Mesenchymal stem cell (in vitro differentiated cells and primary cell): ENCODE results near the gene CNTRL.

Experiments
- DNase-seq: peaks from one replicate; pipeline ENCODE4 v3.0.0-alpha.2; 2013
- H2AFZ ChIP-seq: one replicate; pipeline ENCODE4 v1.6.1; 2013; ENCODE audit warnings: low read depth, mild to moderate bottlenecking, control low read depth, inconsistent platforms, low read length, moderate library complexity
- H2AK5ac ChIP-seq: 2 replicates; pipeline ENCODE4 v1.6.1; 2013; ENCODE audit warnings: low read length, moderate library complexity, mild to moderate bottlenecking, inconsistent platforms; ENCODE audit not compliant: severe bottlenecking
- H2BK120ac ChIP-seq: one replicate; pipeline ENCODE4 v1.6.1; 2013; ENCODE audit warnings: low read depth, mild to moderate bottlenecking, inconsistent platforms, low read length, moderate library complexity
- H2BK12ac ChIP-seq, 2 experiments: one replicate each; pipeline ENCODE4 v1.6.1; 2013; ENCODE audit warnings: inconsistent platforms in 2 of 2, low read length in 2 of 2, mild to moderate bottlenecking in 2 of 2, moderate library complexity in 2 of 2, control low read depth in 1 of 2
- H2BK15ac ChIP-seq: one replicate; pipeline ENCODE4 v1.6.1; 2013; ENCODE audit warnings: mild to moderate bottlenecking, low read depth, inconsistent platforms; ENCODE audit not compliant: poor library complexity, severe bottlenecking
- H2BK5ac ChIP-seq: 2 replicates; pipeline ENCODE4 v1.6.1; 2013; ENCODE audit warnings: low read depth, mild to moderate bottlenecking, low read length, control low read depth, inconsistent platforms; ENCODE audit not compliant: poor library complexity, severe bottlenecking
- H3K14ac ChIP-seq, 2 experiments: one replicate each; pipeline ENCODE4 v1.6.1; 2013; ENCODE audit warnings: inconsistent platforms in 2 of 2, low read length in 2 of 2, control low read depth in 1 of 2, mild to moderate bottlenecking in 1 of 2, moderate library complexity in 1 of 2
- H3K18ac ChIP-seq, 2 experiments: one replicate each; pipeline ENCODE4 v1.6.1; 2013; ENCODE audit warnings: inconsistent platforms in 2 of 2, low read length in 2 of 2, control low read depth in 1 of 2, low read depth in 1 of 2, mild to moderate bottlenecking in 1 of 2
- H3K23ac ChIP-seq, 2 experiments: one replicate each; pipeline ENCODE4 v1.6.1; 2013; ENCODE audit warnings: inconsistent platforms in 2 of 2, low read length in 2 of 2, mild to moderate bottlenecking in 2 of 2, moderate library complexity in 2 of 2, control low read depth in 1 of 2
- H3K27ac ChIP-seq: 2 replicates; pipeline ENCODE4 v1.5.1; 2013; ENCODE audit warnings: mild to moderate bottlenecking, moderate library complexity, low read length, control low read depth, inconsistent platforms; ENCODE audit not compliant: poor library complexity, severe bottlenecking
- H3K27me3 ChIP-seq, 2 experiments: 2 replicates each; pipeline versions ENCODE4 v1.6.1 to v1.7.0; 2013; ENCODE audit warnings: low read length in 2 of 2, mild to moderate bottlenecking in 2 of 2, moderate library complexity in 2 of 2, control low read depth in 1 of 2, inconsistent platforms in 1 of 2; ENCODE audit not compliant: control insufficient read depth in 1 of 2, insufficient read depth in 1 of 2
- H3K36me3 ChIP-seq, 2 experiments: 2 replicates each; pipeline versions ENCODE4 v1.6.1 to v1.7.0; 2013; ENCODE audit warnings: low read length in 2 of 2, control low read depth in 1 of 2, inconsistent platforms in 1 of 2, low read depth in 1 of 2, mild to moderate bottlenecking in 1 of 2; ENCODE audit not compliant: insufficient read depth in 2 of 2, control insufficient read depth in 1 of 2
- H3K4ac ChIP-seq, 2 experiments: one replicate each; pipeline ENCODE4 v1.6.1; 2013; ENCODE audit warnings: inconsistent platforms in 2 of 2, low read length in 2 of 2, mild to moderate bottlenecking in 2 of 2, moderate library complexity in 2 of 2, control low read depth in 1 of 2, low read depth in 1 of 2
- H3K4me1 ChIP-seq: 2 replicates; pipeline ENCODE4 v1.6.1; 2013; ENCODE audit warnings: low read depth, low read length, control low read depth; ENCODE audit not compliant: control insufficient read depth, insufficient read depth
- H3K4me2 ChIP-seq: 2 replicates; pipeline ENCODE4 v1.6.1; 2013; ENCODE audit warnings: low read length, mild to moderate bottlenecking, inconsistent platforms; ENCODE audit not compliant: poor library complexity, severe bottlenecking
- H3K4me3 ChIP-seq, 2 experiments: 2 replicates each; pipeline versions ENCODE4 v1.5.1 to v1.7.0; 2013; ENCODE audit warnings: low read length in 2 of 2, mild to moderate bottlenecking in 2 of 2, control low read depth in 1 of 2, low read depth in 1 of 2; ENCODE audit not compliant: insufficient read depth in 1 of 2
- H3K79me1 ChIP-seq: replicated peaks from 2 replicates; pipeline ENCODE4 v1.6.1; 2013; ENCODE audit warnings: mild to moderate bottlenecking, control low read depth, low read length, inconsistent platforms; ENCODE audit not compliant: poor library complexity, severe bottlenecking
- H3K9ac ChIP-seq: 2 replicates; pipeline ENCODE4 v1.7.0; 2013; ENCODE audit warnings: mild to moderate bottlenecking, low read length, moderate library complexity
- H3K9me3 ChIP-seq: 2 replicates; pipeline ENCODE4 v1.7.0; 2013; ENCODE audit warnings: mild to moderate bottlenecking, low read length; ENCODE audit not compliant: control insufficient read depth
- H4K8ac ChIP-seq: one replicate; pipeline ENCODE4 v1.6.1; 2013; ENCODE audit warnings: inconsistent platforms, mild to moderate bottlenecking, low read length, moderate library complexity
- H4K91ac ChIP-seq: one replicate; pipeline ENCODE4 v1.6.1; 2013; ENCODE audit warnings: mild to moderate bottlenecking, low read length, inconsistent platforms
- WGBS: methylation state at CpG from one replicate; pipeline ENCODE4 v1.1.7; 2013; ENCODE audit warnings: mixed read lengths; 5-methylcytosine and 5-hydroxymethylcytosine counted together

CNTRL gene

DNA sequence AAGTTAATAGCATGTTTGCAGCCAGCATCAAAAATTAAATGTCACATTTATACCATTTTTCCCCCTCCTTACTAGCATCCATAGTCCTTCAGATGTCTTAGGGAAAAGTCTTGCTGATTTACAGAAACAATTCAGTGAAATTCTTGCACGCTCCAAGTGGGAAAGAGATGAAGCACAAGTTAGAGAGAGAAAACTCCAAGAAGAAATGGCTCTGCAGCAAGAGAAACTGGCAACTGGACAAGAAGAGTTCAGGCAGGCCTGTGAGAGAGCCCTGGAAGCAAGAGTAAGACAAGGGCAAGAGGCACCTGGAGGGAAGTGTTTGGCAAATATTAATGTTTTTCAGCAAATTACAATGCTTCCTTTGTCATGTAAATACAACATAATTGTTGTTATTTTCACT lies 66.6 kb downstream of the CNTRL start:
- Histone ChIP-seq H3K4me3 (no peak overlapping the region), H3K14ac (no peak overlapping the region), H3K23ac (no peak overlapping the region), H3K4ac (no peak overlapping the region), H2AK5ac (no peak overlapping the region), H3K27me3 (no peaks in the 10 kb centered on the region), H3K4me2 (no peak overlapping the region), H4K91ac (no peak overlapping the region), H3K18ac (no peak overlapping the region), H2BK12ac (no peak overlapping the region), H2BK120ac (no peak overlapping the region), H3K79me1 (no peaks in the 10 kb centered on the region), H3K36me3 (peaks cover 3 to 78% of the 10 kb centered on the region in 2 experiments), H2BK5ac (no peak overlapping the region), H3K4me1 (no peaks in the 10 kb centered on the region), H3K27ac (no peak overlapping the region), H2AFZ (no peak overlapping the region), H3K9me3 (no peaks in the 10 kb centered on the region), H2BK15ac (no peak overlapping the region), H3K9ac (no peak overlapping the region), H4K8ac (no peak overlapping the region)
- DNase-seq, result no peak
- 94% methylated on average over 1 of the region's 1 CpG for WGBS

- Histone ChIP-seq H4K91ac (no peak overlapping the region), H2AK5ac (no peak overlapping the region), H2BK5ac (no peak overlapping the region), H2AFZ (no peak overlapping the region), H3K36me3 (peaks cover 3 to 78% of the 10 kb centered on the region in 2 experiments), H3K4me2 (no peak overlapping the region), H3K9me3 (no peaks in the 10 kb centered on the region), H4K8ac (no peak overlapping the region), H3K4me1 (no peaks in the 10 kb centered on the region), H2BK15ac (no peak overlapping the region), H3K27me3 (no peaks in the 10 kb centered on the region), H3K18ac (no peak overlapping the region), H3K79me1 (no peaks in the 10 kb centered on the region), H2BK120ac (no peak overlapping the region), H3K4ac (no peak overlapping the region), H3K9ac (no peak overlapping the region), H3K23ac (no peak overlapping the region), H3K14ac (no peak overlapping the region), H2BK12ac (no peak overlapping the region), H3K27ac (no peak overlapping the region), H3K4me3 (no peak overlapping the region)
- no peak for DNase-seq
- no CpG with 5 or more reads among the region's 1 CpG for whole genome bisulfite sequencing
Observed at GRCh38 chr9:121141706-121142105, 67.0 kb downstream of the CNTRL start.

DNA sequence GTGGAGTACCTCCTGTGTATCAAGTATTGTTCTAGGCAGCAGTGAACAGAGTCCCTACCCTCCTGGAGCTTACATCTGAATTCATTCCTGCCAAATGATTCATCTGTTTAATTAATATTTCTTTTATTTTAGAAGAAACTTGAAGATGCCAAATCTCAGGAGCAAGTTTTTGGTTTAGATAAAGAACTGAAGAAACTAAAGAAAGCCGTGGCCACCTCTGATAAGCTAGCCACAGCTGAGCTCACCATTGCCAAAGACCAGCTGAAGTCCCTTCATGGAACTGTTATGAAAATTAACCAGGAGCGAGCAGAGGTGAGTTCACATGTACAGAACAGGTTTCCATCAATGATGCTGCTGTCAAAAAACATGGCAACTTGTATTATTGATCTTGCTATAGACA lies 69.0 kb downstream of the CNTRL start:
- Histone ChIP-seq H4K8ac (no peak overlapping the region), H3K18ac (no peak overlapping the region), H4K91ac (no peak overlapping the region), H2AFZ (no peak overlapping the region), H2AK5ac (no peak overlapping the region), H2BK15ac (no peak overlapping the region), H3K79me1 (no peaks in the 10 kb centered on the region), H3K27ac (no peak overlapping the region), H3K4me2 (no peak overlapping the region), H2BK120ac (no peak overlapping the region), H3K4me1 (no peaks in the 10 kb centered on the region), H3K9ac (no peak overlapping the region), H3K9me3 (no peaks in the 10 kb centered on the region), H3K4me3 (no peak overlapping the region), H3K4ac (no peak overlapping the region), H3K23ac (no peak overlapping the region), H3K27me3 (no peaks in the 10 kb centered on the region), H2BK12ac (no peak overlapping the region), H3K36me3 (peaks cover 6 to 86% of the 10 kb centered on the region in 2 experiments), H2BK5ac (no peak overlapping the region), H3K14ac (no peak overlapping the region)
- WGBS, result 94% methylated on average over 2 of the region's 2 CpGs
- no peak for DNase-seq

DNA sequence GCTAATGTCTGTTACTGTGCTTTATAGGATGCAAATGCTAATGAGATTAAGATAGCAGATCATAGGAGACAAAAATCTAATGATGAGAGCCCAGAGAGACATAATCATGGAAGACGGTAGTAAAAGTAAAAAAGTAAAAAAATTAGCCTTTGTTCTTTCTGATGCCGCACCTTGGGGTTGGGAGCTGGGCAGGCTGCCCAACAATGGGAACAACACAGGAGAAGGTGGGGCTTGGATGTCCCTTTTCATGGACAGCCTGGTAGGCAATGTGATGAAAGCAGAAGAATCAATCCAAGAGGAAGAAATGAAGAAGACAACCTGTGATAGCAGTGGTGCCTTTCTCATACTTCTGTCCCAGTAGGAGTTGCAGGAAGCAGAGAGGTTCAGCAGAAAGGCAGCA lies 69.7 kb downstream of the CNTRL start:
- Histone ChIP-seq H2BK5ac (no peak overlapping the region), H3K4me1 (no peaks in the 10 kb centered on the region), H3K4me3 (no peak overlapping the region), H3K27me3 (no peaks in the 10 kb centered on the region), H4K8ac (no peak overlapping the region), H2BK120ac (no peak overlapping the region), H2BK15ac (no peak overlapping the region), H3K18ac (no peak overlapping the region), H3K23ac (no peak overlapping the region), H3K79me1 (no peaks in the 10 kb centered on the region), H4K91ac (no peak overlapping the region), H3K27ac (no peak overlapping the region), H3K36me3 (peaks cover 6 to 83% of the 10 kb centered on the region in 2 experiments), H3K9me3 (no peaks in the 10 kb centered on the region), H2BK12ac (no peak overlapping the region), H3K9ac (no peak overlapping the region), H3K4me2 (no peak overlapping the region), H2AFZ (no peak overlapping the region), H2AK5ac (no peak overlapping the region), H3K4ac (no peak overlapping the region), H3K14ac (no peak overlapping the region)
- DNase-seq, result no peak
- WGBS, result 98% methylated on average over 2 of the region's 2 CpGs
